Endothelial cell of umbilical vein (primary cell): ENCODE results near the gene ADD1. TPM values are rescaled to one million over a fixed set of nuclear protein-coding genes. Genes with fewer than 3 reads are reported as not detected.

ENCODE experiments used
- BruUV-seq: library from RNA; stranded (reverse); fragments of 400-500 nt; replicated peaks from 2 replicates; lab custom pipeline; 2021; lab: Mats Ljungman, UMichigan
- CTCF ChIA-PET: fragments of 300-600, 350-600 bp; sonication (Branson Sonifier 250); formaldehyde crosslinking; loops from one replicate; lab custom pipeline; 2021; ENCODE audit warnings: antibody characterized with exemption, inconsistent platforms; lab: Charles Lee
- POLR2A ChIA-PET: fragments of 300-600, 350-600 bp; sonication (Branson Sonifier 250); formaldehyde crosslinking; loops from one replicate; lab custom pipeline; 2021; ENCODE audit warnings: antibody characterized with exemption, inconsistent platforms; lab: Charles Lee
- DNase-seq: peaks from one replicate; pipeline ENCODE4 v3.0.0-alpha.2; 2011; ENCODE audit warnings: low read depth, low spot score
- FAIRE-seq: peaks from 2 replicates; lab custom pipeline; 2011; peaks lifted over from hg19 to GRCh38; lab: Jason Lieb, UNC
- H2AFZ ChIP-seq: 2 replicates; pipeline ENCODE4 v1.6.0; 2012; ENCODE audit warnings: low read depth, low read length, control low read depth, inconsistent platforms
- H3K27ac ChIP-seq: 2 replicates; pipeline ENCODE4 v1.5.1; 2011; ENCODE audit warnings: low read depth, mild to moderate bottlenecking, control low read depth, low read length, moderate library complexity; ENCODE audit not compliant: insufficient read depth
- H3K27me3 ChIP-seq, 2 experiments: 2 replicates each; pipeline versions ENCODE4 v1.6.0 to v1.6.1; 2011; ENCODE audit warnings: low read length in 2 of 2, mixed read lengths in 1 of 2; ENCODE audit not compliant: control insufficient read depth in 2 of 2, insufficient read depth in 2 of 2
- H3K36me3 ChIP-seq, 2 experiments: 2 replicates in 1 of 2; 3 replicates in 1 of 2; pipeline ENCODE4 v1.5.1; 2011; ENCODE audit warnings: low read length in 2 of 2, mild to moderate bottlenecking in 1 of 2, moderate library complexity in 1 of 2; ENCODE audit not compliant: control insufficient read depth in 2 of 2, insufficient read depth in 2 of 2; ENCODE audit errors: extremely low read depth in 1 of 2
- H3K4me1 ChIP-seq: 3 replicates; pipeline ENCODE4 v1.5.1; 2011; ENCODE audit warnings: mild to moderate bottlenecking, low read length; ENCODE audit not compliant: control insufficient read depth, insufficient read depth; ENCODE audit errors: extremely low read depth
- H3K4me2 ChIP-seq: 2 replicates; pipeline ENCODE4 v1.6.1; 2011; ENCODE audit warnings: low read length, control low read depth, mixed read lengths; ENCODE audit not compliant: insufficient read depth
- H3K4me3 ChIP-seq, 3 experiments: fragments of 200-600 bp in 1 of 3; sonication (generic), shearing (Covaris generic) in 1 of 3; replicated peaks in 1 of 3; 2 replicates each; pipeline ENCODE4 v1.5.1; 2011 to 2016; ENCODE audit warnings: control low read depth in 3 of 3, low read length in 3 of 3, mild to moderate bottlenecking in 2 of 3, inconsistent platforms in 1 of 3, low read depth in 1 of 3, moderate library complexity in 1 of 3; ENCODE audit not compliant: insufficient read depth in 1 of 3
- H3K79me2 ChIP-seq: 2 replicates; pipeline ENCODE4 v1.6.0; 2012; ENCODE audit warnings: low read length, inconsistent platforms; ENCODE audit not compliant: control insufficient read depth, insufficient read depth
- H3K9ac ChIP-seq: replicated peaks from 2 replicates; pipeline ENCODE3; 2011; ENCODE audit warnings: low read length, control low read depth; ENCODE audit not compliant: insufficient read depth; ENCODE audit errors: extremely low read depth
- H3K9me1 ChIP-seq: replicated peaks from 3 replicates; pipeline ENCODE4 v1.6.0; 2011; ENCODE audit warnings: mild to moderate bottlenecking, low read length; ENCODE audit not compliant: control insufficient read depth, insufficient read depth; ENCODE audit errors: extremely low read depth
- H3K9me3 ChIP-seq: replicated peaks from 2 replicates; pipeline ENCODE4 v1.5.1; 2012; ENCODE audit warnings: low read length, inconsistent platforms; ENCODE audit not compliant: control insufficient read depth, insufficient read depth
- H4K20me1 ChIP-seq: replicated peaks from 2 replicates; pipeline ENCODE3; 2011; ENCODE audit warnings: mild to moderate bottlenecking, low read length; ENCODE audit not compliant: control insufficient read depth, insufficient read depth; ENCODE audit errors: extremely low read depth
- GATA2 ChIP-seq: IDR thresholded peaks from 2 replicates; pipeline ENCODE4 v1.7.0; 2011; ENCODE audit warnings: low read depth, mild to moderate bottlenecking, moderate library complexity, mixed read lengths, low read length; ENCODE audit not compliant: insufficient read length, insufficient read depth
- JUN ChIP-seq: IDR thresholded peaks from 2 replicates; pipeline ENCODE4 v1.6.1; 2011; ENCODE audit warnings: borderline replicate concordance, low read depth; ENCODE audit not compliant: insufficient read length, insufficient read depth
- MYC ChIP-seq: IDR thresholded peaks from one replicate; pipeline ENCODE4 v1.6.1; 2011; ENCODE audit warnings: mild to moderate bottlenecking, low read depth, low read length
- POLR2A ChIP-seq: IDR thresholded peaks from 2 replicates; pipeline ENCODE4 v1.6.1; 2012; ENCODE audit warnings: low read depth, mild to moderate bottlenecking, control low read depth, low read length
- dilution Hi-C: fragments of 300-500 bp; cut with MboI; formaldehyde crosslinking; loops from one replicate; pipeline ENCODE4 v1.15.0; 2019; ENCODE audit warnings: low sequenced_read_pairs; ENCODE audit not compliant: extremely low pct_ligation_motif_present
- intact Hi-C: fragments of 100-400 bp; cut with micrococcal nuclease; formaldehyde crosslinking; loops from one replicate; pipeline ENCODE4 v1.10.0; 2022
- polyA plus RNA-seq, 4 experiments: library from polyadenylated mRNA; depleted of rRNA in 3 of 4; stranded (reverse) in 3 of 4; unstranded in 1 of 4; fragments of >200 nt; gene quantifications; 2 replicates each; pipeline versions ENCODE4 v1.2.1 to v1.2.3, GENCODE V29; 2011 to 2012; ENCODE audit warnings: missing spikeins in 1 of 4
- total RNA-seq: library from RNA; stranded (reverse); gene quantifications from 2 replicates; pipeline ENCODE4 v1.2.3, GENCODE V29; 2021
- TF ChIP-seq, protein P1 (sequence below): IDR thresholded peaks from 2 replicates; pipeline ENCODE4 v1.6.1; 2011; ENCODE audit not compliant: insufficient read depth, insufficient read length
- TF ChIP-seq, protein P2 (sequence below), 2 donors: IDR thresholded peaks; 1 replicate in 1 of 2; 2 replicates in 1 of 2; pipeline ENCODE4 v1.5.1; 2011; ENCODE audit warnings: low read length in 2 of 2, mild to moderate bottlenecking in 2 of 2, moderate library complexity in 2 of 2, control low read depth in 1 of 2, inconsistent platforms in 1 of 2, low read depth in 1 of 2; ENCODE audit not compliant: insufficient read depth in 1 of 2; ENCODE audit errors: extremely low read depth in 1 of 2

ADD1 gene
- total and polyA plus RNA-seq, 2 donors (not counting 3 experiments of a cell fraction or from before 2014, with no cell fraction given): 219 to 305 TPM

DNA sequence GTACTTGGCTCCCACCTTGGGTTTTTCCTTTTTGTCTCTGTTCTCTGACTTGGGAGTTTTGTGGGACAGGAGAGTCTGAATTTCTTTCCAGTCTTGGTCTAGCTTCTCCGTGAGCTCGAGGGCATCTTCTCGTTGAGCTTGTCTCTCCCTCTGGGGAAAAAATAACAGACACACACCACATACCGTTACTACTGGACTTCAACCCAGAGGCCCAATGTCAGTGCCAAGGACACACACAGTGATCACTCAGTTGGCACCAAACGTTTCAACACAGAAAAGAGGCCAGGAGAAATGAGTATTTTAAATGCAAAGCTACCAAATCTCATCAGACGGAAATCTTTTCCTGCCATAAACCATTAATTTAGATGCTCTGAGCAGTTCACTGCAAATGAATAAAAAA is 109.9 kb downstream of the ADD1 start:
- ChIA-PET POLR2A (no interaction called here), CTCF (interaction anchor here (0.6 to 1.6 kb wide), 8 partner anchors 10 to 190 kb away, joined by 3 to 9 read pairs (median 3); partner anchors contain the start of genes GRK4 and NOP14)
- dilution Hi-C loops: no loop called here

More for the DNA sequence above, 109.9 kb downstream of the ADD1 start:
- H3K36me3 ChIP-seq: peaks cover 30 to 45% of the 10 kb centered on the region in 2 experiments
- H3K4me2 ChIP-seq: no peak overlapping the region
- H3K9me3 ChIP-seq: no peaks in the 10 kb centered on the region
- no peak for DNase-seq
- no peak for FAIRE-seq
- H3K27ac ChIP-seq: no peak overlapping the region
- peaks cover 7% of the 10 kb centered on the region for H3K4me1 ChIP-seq
- no peak overlapping the region for H3K4me3 ChIP-seq
- no peaks in the 10 kb centered on the region for H3K27me3 ChIP-seq
- TF ChIP-seq, protein P1, sequence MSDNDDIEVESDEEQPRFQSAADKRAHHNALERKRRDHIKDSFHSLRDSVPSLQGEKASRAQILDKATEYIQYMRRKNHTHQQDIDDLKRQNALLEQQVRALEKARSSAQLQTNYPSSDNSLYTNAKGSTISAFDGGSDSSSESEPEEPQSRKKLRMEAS: no peak
- TF ChIP-seq POLR2A: no peak
- no peak for TF ChIP-seq MYC
- TF ChIP-seq GATA2: no peak
- TF ChIP-seq, protein P2, sequence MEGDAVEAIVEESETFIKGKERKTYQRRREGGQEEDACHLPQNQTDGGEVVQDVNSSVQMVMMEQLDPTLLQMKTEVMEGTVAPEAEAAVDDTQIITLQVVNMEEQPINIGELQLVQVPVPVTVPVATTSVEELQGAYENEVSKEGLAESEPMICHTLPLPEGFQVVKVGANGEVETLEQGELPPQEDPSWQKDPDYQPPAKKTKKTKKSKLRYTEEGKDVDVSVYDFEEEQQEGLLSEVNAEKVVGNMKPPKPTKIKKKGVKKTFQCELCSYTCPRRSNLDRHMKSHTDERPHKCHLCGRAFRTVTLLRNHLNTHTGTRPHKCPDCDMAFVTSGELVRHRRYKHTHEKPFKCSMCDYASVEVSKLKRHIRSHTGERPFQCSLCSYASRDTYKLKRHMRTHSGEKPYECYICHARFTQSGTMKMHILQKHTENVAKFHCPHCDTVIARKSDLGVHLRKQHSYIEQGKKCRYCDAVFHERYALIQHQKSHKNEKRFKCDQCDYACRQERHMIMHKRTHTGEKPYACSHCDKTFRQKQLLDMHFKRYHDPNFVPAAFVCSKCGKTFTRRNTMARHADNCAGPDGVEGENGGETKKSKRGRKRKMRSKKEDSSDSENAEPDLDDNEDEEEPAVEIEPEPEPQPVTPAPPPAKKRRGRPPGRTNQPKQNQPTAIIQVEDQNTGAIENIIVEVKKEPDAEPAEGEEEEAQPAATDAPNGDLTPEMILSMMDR (IDR thresholded peaks at IDR 0.05; ENCODE audit: extremely low read depth in 1 of 2, insufficient read depth in 1 of 2, low read depth in 1 of 2, low read length in 2 of 2): no peak
- no peak for TF ChIP-seq JUN
- H2AFZ ChIP-seq: no peak overlapping the region
- no peaks in the 10 kb centered on the region for H3K9me1 ChIP-seq
- H4K20me1 ChIP-seq: no peaks in the 10 kb centered on the region
- intact Hi-C loops: no loop called here
- H3K9ac ChIP-seq: no peak overlapping the region
- BruUV-seq: no TSS peak
- peaks cover 25% of the 10 kb centered on the region for H3K79me2 ChIP-seq
